ENCODE results near the gene STX5. TPM values are rescaled to one million over a fixed set of nuclear protein-coding genes. Genes with fewer than 3 reads are reported as not detected.

STX5 gene
- total and polyA plus RNA-seq, 9 of the 15 experiments (the other 6 are each of a cell fraction or from before 2014, with no cell fraction given) = 2.8 to 28.6 (median 23.7) TPM

- TF ChIP-seq ZNF512 (tag; IDR thresholded peaks at IDR 0.05) (no peak), CEBPZ (IDR thresholded peaks at IDR 0.05; ENCODE audit: borderline replicate concordance, low read depth, low read length) (no peak), ZFP91 (CRISPR knock-in tag; IDR thresholded peaks at IDR 0.05) (no peak; the same call in 1 of the 2 replicates), EP400 (IDR thresholded peaks at IDR 0.05) (peak; percentile 99), NFE2L1 (tag; IDR thresholded peaks at IDR 0.05; ENCODE audit: borderline replicate concordance, low read depth) (no peak), FOSL1 (tag; conservative IDR thresholded peaks at IDR 0.05) (no peak), SLC30A9 (CRISPR knock-in tag; IDR thresholded peaks at IDR 0.05) (no peak), NR1H2 (CRISPR knock-in tag; IDR thresholded peaks at IDR 0.05) (no peak), SMAD3 (CRISPR knock-in tag; conservative IDR thresholded peaks at IDR 0.05) (peak; percentile 66; the same call in 1 of the 2 replicates), MITF (IDR thresholded peaks at IDR 0.05) (no peak; the same call in 1 of the 2 replicates), ZC3H8 (IDR thresholded peaks at IDR 0.05) (peak; percentile 45; the same call in 1 of the 2 replicates), ZNF444 (CRISPR knock-in tag; IDR thresholded peaks at IDR 0.05) (no peak), SIN3A (IDR thresholded peaks at IDR 0.05; ENCODE audit: borderline replicate concordance in 2 of 2, control insufficient read depth in 1 of 2, low read depth in 2 of 2, low read length in 2 of 2) (peak; percentile 80 to 87), ZBTB1 (CRISPR knock-in tag; IDR thresholded peaks at IDR 0.05; ENCODE audit: borderline replicate concordance, low read depth) (peak; percentile 71; the same call in 1 of the 2 replicates), YBX1 (IDR thresholded peaks at IDR 0.05) (no peak), MEIS2 (IDR thresholded peaks at IDR 0.05; ENCODE audit: partially characterized antibody) (peak; percentile 90), CBX1 (IDR thresholded peaks at IDR 0.05; ENCODE audit: low read depth) (peak; percentile 92), NFIX (CRISPR knock-in tag; IDR thresholded peaks at IDR 0.05; ENCODE audit: low read depth) (no peak), DPF2 (IDR thresholded peaks at IDR 0.05) (peak; percentile 59; the same call in 1 of the 2 replicates), CTBP1 (IDR thresholded peaks at IDR 0.05; ENCODE audit: borderline replicate concordance) (peak; percentile 84; the same call in 1 of the 2 replicates), POLR2AphosphoS2 (IDR thresholded peaks at IDR 0.05; ENCODE audit: low read length) (peak; percentile 97)
These were observed 23.9 kb upstream of the STX5 start (continued) for GRCh38 chr11:62855571-62856332.

Measured in K562 (cell line).